CD14-positive monocyte (primary cell): ENCODE measurements around the gene UGCG. TPM values are rescaled to one million over a fixed set of nuclear protein-coding genes. Genes with fewer than 3 reads are reported as not detected.

Experiments
- DNase-seq, 3 donors: peaks; one replicate each; pipeline ENCODE4 v3.0.0-alpha.2; 2011 to 2022
- H2AFZ ChIP-seq: 2 replicates; pipeline ENCODE4 v1.6.0; 2012; ENCODE audit warnings: mild to moderate bottlenecking, low read depth, low read length, inconsistent platforms; ENCODE audit not compliant: insufficient read depth, poor library complexity, severe bottlenecking
- H3K27ac ChIP-seq, 2 donors: 1 replicate in 1 of 2; 2 replicates in 1 of 2; pipeline ENCODE4 v1.5.1; 2012 to 2013; ENCODE audit warnings: low read length in 2 of 2, control low read depth in 1 of 2, inconsistent platforms in 1 of 2, low read depth in 1 of 2, mild to moderate bottlenecking in 1 of 2
- H3K27me3 ChIP-seq, 2 donors: one replicate each; pipeline versions ENCODE4 v1.6.0 to v1.6.1; 2011 to 2013; ENCODE audit warnings: low read length in 2 of 2; ENCODE audit not compliant: control insufficient read depth in 2 of 2, insufficient read depth in 2 of 2
- H3K36me3 ChIP-seq, 2 donors: replicated peaks in 1 of 2; 1 replicate in 1 of 2; 2 replicates in 1 of 2; pipeline versions ENCODE4 v1.5.1 to v1.6.1; 2012 to 2013; ENCODE audit warnings: low read length in 2 of 2, control low read depth in 1 of 2, inconsistent platforms in 1 of 2, mild to moderate bottlenecking in 1 of 2; ENCODE audit not compliant: insufficient read depth in 2 of 2, control insufficient read depth in 1 of 2
- H3K4me1 ChIP-seq, 2 donors: 1 replicate in 1 of 2; 2 replicates in 1 of 2; pipeline versions ENCODE4 v1.5.1 to v1.6.1; 2012 to 2013; ENCODE audit warnings: low read length in 2 of 2, control low read depth in 1 of 2, inconsistent platforms in 1 of 2, mild to moderate bottlenecking in 1 of 2, moderate library complexity in 1 of 2; ENCODE audit not compliant: insufficient read depth in 2 of 2, control insufficient read depth in 1 of 2
- H3K4me2 ChIP-seq: replicated peaks from 2 replicates; pipeline ENCODE3; 2012; ENCODE audit warnings: low read length, moderate library complexity, mild to moderate bottlenecking; ENCODE audit not compliant: poor library complexity, severe bottlenecking; ENCODE audit errors: extremely low read depth
- H3K4me3 ChIP-seq, 3 experiments: fragments of 200-600 bp in 1 of 3; sonication (generic) in 1 of 3; replicated peaks in 1 of 3; 1 replicate in 2 of 3; 2 replicates in 1 of 3; pipeline ENCODE4 v1.5.1; 2011 to 2013; ENCODE audit warnings: low read length in 3 of 3, mild to moderate bottlenecking in 3 of 3, control low read depth in 2 of 3, low read depth in 2 of 3, inconsistent platforms in 1 of 3, moderate library complexity in 1 of 3
- H3K79me2 ChIP-seq: 2 replicates; pipeline ENCODE4 v1.6.0; 2012; ENCODE audit warnings: mild to moderate bottlenecking, control low read depth, inconsistent platforms, low read length, moderate library complexity; ENCODE audit not compliant: insufficient read depth
- H3K9ac ChIP-seq: 2 replicates; pipeline ENCODE4 v1.6.0; 2017; ENCODE audit warnings: low read length, mild to moderate bottlenecking; ENCODE audit not compliant: insufficient read depth, poor library complexity, severe bottlenecking
- H3K9me3 ChIP-seq, 2 donors: replicated peaks in 1 of 2; 1 replicate in 1 of 2; 2 replicates in 1 of 2; pipeline versions ENCODE4 v1.5.1 to v1.6.1; 2012 to 2013; ENCODE audit warnings: low read length in 2 of 2, control low read depth in 1 of 2; ENCODE audit not compliant: control insufficient read depth in 1 of 2, insufficient read depth in 1 of 2
- H4K20me1 ChIP-seq: 2 replicates; pipeline ENCODE4 v1.6.0; 2012; ENCODE audit warnings: mild to moderate bottlenecking, low read length, control low read depth, moderate library complexity; ENCODE audit not compliant: insufficient read depth
- H3K27ac Mint-ChIP-seq, 7 donors: one replicate each; pipeline ENCODE4 v1.8.0; 2020; ENCODE audit warnings: mild to moderate bottlenecking in 7 of 7, mixed read lengths in 7 of 7, moderate library complexity in 6 of 7, inconsistent platforms in 2 of 7
- H3K27me3 Mint-ChIP-seq, 3 donors: one replicate each; pipeline ENCODE4 v1.8.0; 2021 to 2022; ENCODE audit warnings: low read depth in 3 of 3, mild to moderate bottlenecking in 3 of 3, mixed read lengths in 3 of 3, moderate library complexity in 3 of 3, inconsistent platforms in 1 of 3
- H3K36me3 Mint-ChIP-seq, 2 donors: one replicate each; pipeline ENCODE4 v1.8.0; 2020; ENCODE audit warnings: mixed read lengths in 2 of 2, inconsistent platforms in 1 of 2, mild to moderate bottlenecking in 1 of 2
- H3K4me1 Mint-ChIP-seq: one replicate; pipeline ENCODE4 v1.8.0; 2020; ENCODE audit warnings: mild to moderate bottlenecking, mixed read lengths
- H3K4me3 Mint-ChIP-seq, 2 donors: one replicate each; pipeline ENCODE4 v1.8.0; 2020; ENCODE audit warnings: mild to moderate bottlenecking in 2 of 2, mixed read lengths in 2 of 2, moderate library complexity in 1 of 2
- H3K9me3 Mint-ChIP-seq, 7 donors: one replicate each; pipeline ENCODE4 v1.8.0; 2020 to 2022; ENCODE audit warnings: mixed read lengths in 7 of 7, mild to moderate bottlenecking in 6 of 7, moderate library complexity in 6 of 7, inconsistent platforms in 2 of 7
- CTCF ChIP-seq: fragments of 200-600 bp; IDR thresholded peaks from one replicate; pipeline ENCODE4 v1.8.0; 2022; ENCODE audit warnings: antibody characterized with exemption, mild to moderate bottlenecking
- whole genome bisulfite sequencing: methylation state at CpG from one replicate; pipeline ENCODE4 v1.1.5; 2013; ENCODE audit warnings: missing lambda C conversion rate; ENCODE audit not compliant: insufficient coverage; 5-methylcytosine and 5-hydroxymethylcytosine counted together
- intact Hi-C, 2 donors: fragments of 100-400 bp; cut with micrococcal nuclease; formaldehyde crosslinking; loops; one replicate each; pipeline versions ENCODE4 v1.15.0 to v1.15.1; 2023
- polyA plus RNA-seq, 3 donors: library from polyadenylated mRNA; depleted of rRNA in 1 of 3; unstranded in 2 of 3; stranded (reverse) in 1 of 3; fragments of 300-500 nt in 2 of 3; fragments of >200 nt in 1 of 3; fragmentation: Illumina TruSeq in 2 of 3; gene quantifications; 1 replicate in 2 of 3; 2 replicates in 1 of 3; pipeline ENCODE4 v1.2.3, GENCODE V29; 2012 to 2021

The UGCG gene
- polyA plus RNA-seq, 3 donors, result 2.7 to 7.9 (median 4.1) TPM

GRCh38 chr9:111924281-111924680, 27.7 kb downstream of the UGCG start:
- Histone ChIP-seq H4K20me1 (no peaks in the 10 kb centered on the region), H3K79me2 (no peaks in the 10 kb centered on the region), H3K9ac (no peak overlapping the region), H3K27ac (no peak overlapping the region), H3K36me3 (peaks cover 5 to 17% of the 10 kb centered on the region in 2 donors), H3K4me3 (no peak overlapping the region), H3K27me3 (no peaks in the 10 kb centered on the region), H3K4me2 (no peak overlapping the region), H3K9me3 (no peaks in the 10 kb centered on the region), H3K4me1 (peaks cover 10 to 14% of the 10 kb centered on the region in 2 donors), H2AFZ (no peak overlapping the region)
- H3K27ac Mint-ChIP-seq, result no peak overlapping the region
- no peaks in the 10 kb centered on the region for H3K9me3 Mint-ChIP-seq
- no peak for DNase-seq
- no peak for TF ChIP-seq CTCF
- intact Hi-C loops, result no loop called here
- H3K36me3 Mint-ChIP-seq, result peaks cover 24 to 31% of the 10 kb centered on the region in 2 donors
- no peaks in the 10 kb centered on the region for H3K27me3 Mint-ChIP-seq
- H3K4me1 Mint-ChIP-seq, result peaks cover 17% of the 10 kb centered on the region
- H3K4me3 Mint-ChIP-seq, result no peak overlapping the region

DNA sequence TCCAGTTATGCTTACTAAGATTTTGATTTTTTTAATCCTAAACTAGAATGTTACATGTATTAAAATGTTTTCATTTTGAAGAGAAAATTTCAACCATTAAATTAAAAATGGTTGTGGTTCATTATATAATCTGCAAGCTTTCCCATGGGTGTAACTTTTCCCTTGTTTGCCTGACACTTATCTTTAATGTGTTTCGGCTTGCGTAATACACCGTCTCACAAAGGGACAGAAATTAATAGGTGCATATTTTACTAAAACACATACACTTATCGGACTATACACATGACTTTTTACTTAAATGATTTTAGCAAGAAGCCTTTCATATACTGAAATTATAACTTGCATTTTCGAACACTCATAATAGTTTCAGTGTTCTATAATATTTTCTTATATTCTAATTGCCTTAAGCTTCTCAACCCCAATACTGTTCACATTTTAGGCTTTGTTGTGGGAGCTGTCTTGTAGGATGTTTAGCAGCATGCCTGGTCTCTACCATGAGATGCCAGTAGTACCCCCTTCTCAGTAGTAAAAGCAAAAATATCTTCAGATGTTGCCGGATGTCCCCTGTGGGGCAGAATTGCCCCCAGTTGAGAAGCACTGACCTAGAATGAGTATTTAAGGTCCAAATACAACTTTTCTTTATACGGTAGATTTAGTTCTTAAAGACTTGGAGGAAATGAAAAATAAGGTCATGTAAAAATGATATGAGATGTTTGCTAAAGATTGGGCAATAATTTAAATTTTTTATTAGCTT, 28.6 kb downstream of the UGCG start:
- Histone ChIP-seq H3K4me1 (peaks cover 10 to 14% of the 10 kb centered on the region in 2 donors), H3K79me2 (no peaks in the 10 kb centered on the region), H2AFZ (no peak overlapping the region), H4K20me1 (no peaks in the 10 kb centered on the region), H3K4me3 (no peak overlapping the region), H3K36me3 (peaks cover 7 to 24% of the 10 kb centered on the region in 2 donors), H3K27me3 (no peaks in the 10 kb centered on the region), H3K4me2 (no peak overlapping the region), H3K9me3 (no peaks in the 10 kb centered on the region), H3K27ac (no peak overlapping the region), H3K9ac (no peak overlapping the region)
- no peak overlapping the region for H3K27ac Mint-ChIP-seq
- DNase-seq, result no peak
- no CpG with 5 or more reads among the region's 7 CpGs for WGBS
- no peak overlapping the region for H3K4me3 Mint-ChIP-seq
- no peaks in the 10 kb centered on the region for H3K27me3 Mint-ChIP-seq
- no peaks in the 10 kb centered on the region for H3K9me3 Mint-ChIP-seq
- TF ChIP-seq CTCF, result no peak
- intact Hi-C loops, result no loop called here
- peaks cover 23 to 30% of the 10 kb centered on the region in 2 donors for H3K36me3 Mint-ChIP-seq
- H3K4me1 Mint-ChIP-seq, result peaks cover 17% of the 10 kb centered on the region
